HG03460 (cell line): ENCODE results near the gene MAEL.

Source experiments
- ATAC-seq: cut with Tn5 transposase; IDR thresholded peaks from one replicate; pipeline ENCODE4 v1.9.1; 2021; ENCODE audit not compliant: unreplicated experiment

MAEL gene

GRCh38 chr1:166988974-166989515, at the start of gene MAEL:
TSS of gene MAEL (plus strand) at chr1:166989280. CDS start at chr1:166989353, 73 bp downstream.
- no peak for ATAC-seq

DNA sequence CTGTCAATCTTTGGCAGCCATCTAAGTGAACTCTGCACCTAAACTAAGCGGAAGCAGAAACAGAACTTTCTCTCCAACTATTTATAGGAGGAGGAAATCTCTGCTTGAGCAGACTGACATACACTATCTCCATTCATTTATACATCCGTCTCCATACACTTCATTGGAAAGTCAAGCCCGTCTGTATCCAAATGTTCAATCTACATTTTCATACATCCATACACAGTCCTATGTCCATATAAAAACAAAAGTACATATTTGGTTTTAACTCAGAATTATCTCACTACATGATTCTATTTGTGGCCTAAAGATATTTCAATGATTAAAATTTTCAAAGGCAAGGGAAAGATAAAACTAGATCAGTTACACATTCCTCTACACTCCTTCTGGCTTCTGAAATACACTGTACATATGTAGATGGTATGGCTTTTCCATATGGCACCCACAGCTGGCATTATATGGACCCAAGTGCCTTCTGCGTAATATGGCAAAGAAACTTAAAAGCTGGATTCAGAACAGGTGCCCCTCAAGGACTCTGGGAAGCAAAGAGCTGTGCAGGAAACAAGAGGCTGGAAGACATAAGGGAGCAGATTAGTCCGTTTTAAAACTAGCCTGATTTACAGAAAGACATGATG, 49.2 kb upstream of the MAEL start:
- ATAC-seq, result no peak

DNA sequence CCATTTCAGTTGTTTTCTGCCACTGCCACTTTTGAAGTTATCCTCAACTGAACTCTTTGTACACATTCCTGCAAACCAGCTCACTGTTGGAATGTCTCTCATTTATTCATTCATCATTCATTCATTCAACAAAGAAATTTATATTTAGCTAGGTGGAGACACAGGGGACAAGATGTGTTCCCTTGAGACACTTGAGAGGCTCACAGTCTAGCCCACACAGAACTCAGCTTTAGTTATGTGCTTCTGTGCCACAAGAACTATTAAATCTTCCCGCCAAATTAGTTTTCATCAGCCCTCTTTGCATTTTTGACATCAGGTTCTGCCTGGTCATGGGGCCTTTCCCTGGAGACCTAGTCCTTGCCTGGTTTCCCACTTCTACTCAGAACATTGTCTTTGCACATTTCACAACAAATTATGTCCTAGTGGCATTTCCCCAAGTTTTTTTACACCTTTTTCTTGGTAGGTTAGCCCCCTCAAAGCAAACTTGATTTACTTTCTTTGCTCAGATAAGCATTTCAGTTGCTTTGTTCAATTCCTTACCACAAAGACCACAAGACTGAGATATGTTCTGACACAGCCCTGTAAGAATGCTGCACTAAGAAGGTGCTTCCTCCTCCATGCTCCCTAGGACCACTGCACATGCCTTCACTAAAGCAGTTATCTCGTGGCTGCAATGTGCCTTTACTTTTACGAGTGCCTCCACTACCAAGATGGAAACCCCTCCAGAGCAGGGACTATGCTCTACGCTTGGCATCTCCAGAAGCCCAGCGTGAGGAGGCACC, 44.7 kb upstream of the MAEL start:
- no peak for ATAC-seq

DNA sequence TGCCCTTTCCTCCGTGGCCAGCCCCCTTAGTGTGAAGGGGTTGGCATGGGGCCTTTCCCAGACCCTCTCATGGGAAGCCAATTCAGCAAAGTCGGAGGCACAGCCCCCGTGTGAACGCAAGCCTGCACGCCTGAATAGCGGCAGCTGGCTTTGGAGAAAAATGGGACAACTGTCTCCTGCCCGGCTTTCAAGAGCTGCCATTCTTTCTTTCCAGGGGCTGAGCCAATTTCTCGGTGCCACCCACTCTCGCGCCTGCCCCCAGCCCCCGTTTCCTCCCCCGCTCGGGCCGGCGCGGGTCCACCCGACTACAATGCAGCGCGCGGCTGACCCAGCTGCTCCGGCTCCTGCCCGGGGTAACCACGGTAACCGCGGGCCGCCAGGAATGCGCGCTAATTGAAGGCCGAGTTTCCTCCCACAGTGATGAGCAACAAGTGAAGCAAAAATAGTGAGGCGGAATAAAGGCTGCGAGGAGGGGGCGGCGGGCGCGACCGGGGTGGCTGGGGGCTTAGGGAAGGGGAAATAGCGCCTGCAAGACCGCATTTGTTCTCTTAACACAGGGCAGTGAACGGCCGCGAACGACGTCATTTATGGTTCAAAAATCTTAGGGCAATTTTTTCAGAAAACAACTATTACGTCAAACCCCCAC, 41.6 kb upstream of the MAEL start:
- ATAC-seq, result no peak

GRCh38 chr1:166948856-166949350, 40.2 kb upstream of the MAEL start:
- ATAC-seq, result no peak

- ATAC-seq, result no peak
Measured at GRCh38 chr1:166950156-166950555, 38.9 kb upstream of the MAEL start.

DNA sequence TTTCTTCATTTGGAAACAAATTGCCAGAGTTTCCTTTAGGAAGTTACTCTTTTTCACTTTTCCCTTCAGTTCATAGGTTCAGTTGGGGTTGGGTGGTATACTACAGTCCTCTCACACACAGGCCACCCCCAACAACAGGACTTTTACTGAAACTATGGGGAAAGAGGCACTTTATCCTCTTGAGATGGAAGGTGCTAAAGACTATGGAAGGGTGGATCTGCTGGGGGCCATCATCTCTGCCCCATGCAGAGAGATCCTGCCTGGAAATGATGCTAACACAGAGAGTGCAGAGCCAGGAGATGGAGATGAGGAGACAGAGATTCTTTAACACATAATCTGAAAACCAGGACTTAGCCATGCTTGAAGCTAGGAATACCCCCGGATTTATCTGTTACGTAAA, 38.0 kb upstream of the MAEL start:
- no peak for ATAC-seq

DNA sequence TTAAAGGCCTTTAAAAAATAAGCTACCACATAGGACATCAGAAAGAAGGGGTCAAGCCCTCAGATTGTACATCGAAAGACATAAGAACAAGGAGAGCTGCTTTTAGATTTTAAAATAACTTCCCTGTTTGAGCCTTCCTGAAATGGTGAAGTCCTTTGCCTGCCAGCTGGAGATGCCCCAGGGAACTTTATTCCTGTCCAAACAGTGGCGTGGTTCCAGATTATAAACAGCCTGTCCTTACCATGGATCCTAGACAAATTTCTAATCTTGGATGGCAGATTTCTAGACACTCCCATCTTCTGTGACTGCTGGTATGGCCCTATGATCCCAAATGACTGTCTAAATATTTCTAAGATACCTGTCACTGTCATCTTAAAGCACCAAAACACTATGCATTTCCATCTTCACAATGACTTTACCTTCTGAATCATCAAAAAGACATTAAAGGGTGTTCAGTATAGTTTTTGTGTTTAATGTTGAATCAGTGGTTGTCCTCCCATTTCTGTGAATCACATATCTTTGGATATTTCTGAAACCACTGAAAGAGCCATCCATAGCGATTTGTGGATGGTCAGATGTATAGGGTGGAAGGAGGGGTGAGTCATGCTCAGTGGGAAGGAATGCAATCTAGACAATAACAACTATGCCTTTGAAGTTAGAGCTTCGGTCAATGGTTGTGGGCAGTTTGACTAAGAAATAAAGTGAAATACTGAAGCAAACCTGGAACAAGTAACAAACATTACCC, 36.9 kb upstream of the MAEL start:
- ATAC-seq, result no peak

- no peak for ATAC-seq
Measured at GRCh38 chr1:166953491-166953890, 35.6 kb upstream of the MAEL start.

GRCh38 chr1:166956057-166956850, 32.8 kb upstream of the MAEL start:
- no peak for ATAC-seq

- ATAC-seq, result no peak
Measured at GRCh38 chr1:166956872-166957271, 32.2 kb upstream of the MAEL start.

DNA sequence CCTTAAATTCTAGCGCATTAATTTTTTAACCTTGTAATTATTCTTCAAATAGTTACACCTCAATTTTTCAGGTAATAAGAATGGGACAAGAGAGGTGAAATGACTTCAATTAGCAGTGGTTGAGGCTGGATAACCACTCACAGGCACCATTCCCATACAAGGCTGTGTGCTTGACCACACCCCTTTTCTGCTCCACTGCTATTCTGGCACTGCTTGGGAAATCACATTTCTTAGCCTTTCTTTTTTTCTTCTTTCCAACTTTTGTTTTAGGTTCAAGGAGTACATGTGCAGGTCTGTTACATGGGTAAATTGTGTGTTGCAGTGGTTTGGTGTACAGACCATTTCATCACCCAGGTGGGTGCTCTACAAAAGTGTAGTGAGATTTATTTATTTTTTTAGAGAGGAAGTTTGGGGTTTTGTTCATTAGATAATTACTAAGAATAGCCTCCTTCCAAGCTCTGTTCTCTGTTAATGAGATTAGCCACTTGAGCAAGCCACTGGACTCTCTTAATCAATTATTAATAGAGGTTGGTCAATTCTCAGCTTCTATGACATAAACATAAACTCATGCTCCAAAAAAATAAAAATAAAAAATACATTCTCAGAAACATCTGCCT, 28.1 kb upstream of the MAEL start:
- ATAC-seq, result peak; percentile 75

GRCh38 chr1:166969074-166969677, 19.9 kb upstream of the MAEL start:
- peak; percentile 88 for ATAC-seq

GRCh38 chr1:166971252-166971651, 17.8 kb upstream of the MAEL start:
- no peak for ATAC-seq

- ATAC-seq, result no peak
Measured at GRCh38 chr1:166972193-166972592, 16.9 kb upstream of the MAEL start.

GRCh38 chr1:166972826-166973225, 16.3 kb upstream of the MAEL start:
- ATAC-seq, result no peak

DNA sequence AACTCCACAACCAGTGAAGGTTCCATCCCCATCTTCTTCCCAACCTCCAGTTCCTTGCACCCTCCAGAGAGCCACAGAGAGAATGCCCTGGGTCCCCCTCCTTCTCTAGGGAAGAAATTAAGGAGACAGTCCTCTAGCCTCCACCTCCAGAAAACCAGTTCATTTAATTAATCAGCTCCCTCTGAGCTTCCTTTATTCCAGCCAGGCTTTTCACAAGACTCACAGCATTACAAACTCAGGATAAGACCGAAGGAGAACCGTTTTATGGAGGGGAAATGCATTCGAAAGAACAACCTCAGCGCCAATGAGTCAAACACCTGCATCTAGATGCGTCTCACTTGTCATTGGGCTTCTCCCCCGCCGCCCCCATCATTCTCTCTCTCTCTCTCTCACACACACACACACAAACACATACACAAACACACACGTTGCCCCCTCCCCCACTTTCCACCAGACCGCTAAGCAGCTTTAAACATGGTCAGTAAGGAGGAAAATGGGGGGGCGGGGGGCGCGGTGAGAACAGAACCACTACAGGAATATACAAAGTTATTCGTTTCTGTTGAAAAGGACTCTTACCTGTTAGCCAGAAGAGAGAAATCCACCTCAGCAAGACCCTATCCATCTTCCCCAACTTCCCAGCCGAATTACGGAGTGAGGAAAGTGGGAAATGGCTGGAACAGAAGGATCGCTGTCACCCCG, 14.3 kb upstream of the MAEL start:
- ATAC-seq, result no peak

DNA sequence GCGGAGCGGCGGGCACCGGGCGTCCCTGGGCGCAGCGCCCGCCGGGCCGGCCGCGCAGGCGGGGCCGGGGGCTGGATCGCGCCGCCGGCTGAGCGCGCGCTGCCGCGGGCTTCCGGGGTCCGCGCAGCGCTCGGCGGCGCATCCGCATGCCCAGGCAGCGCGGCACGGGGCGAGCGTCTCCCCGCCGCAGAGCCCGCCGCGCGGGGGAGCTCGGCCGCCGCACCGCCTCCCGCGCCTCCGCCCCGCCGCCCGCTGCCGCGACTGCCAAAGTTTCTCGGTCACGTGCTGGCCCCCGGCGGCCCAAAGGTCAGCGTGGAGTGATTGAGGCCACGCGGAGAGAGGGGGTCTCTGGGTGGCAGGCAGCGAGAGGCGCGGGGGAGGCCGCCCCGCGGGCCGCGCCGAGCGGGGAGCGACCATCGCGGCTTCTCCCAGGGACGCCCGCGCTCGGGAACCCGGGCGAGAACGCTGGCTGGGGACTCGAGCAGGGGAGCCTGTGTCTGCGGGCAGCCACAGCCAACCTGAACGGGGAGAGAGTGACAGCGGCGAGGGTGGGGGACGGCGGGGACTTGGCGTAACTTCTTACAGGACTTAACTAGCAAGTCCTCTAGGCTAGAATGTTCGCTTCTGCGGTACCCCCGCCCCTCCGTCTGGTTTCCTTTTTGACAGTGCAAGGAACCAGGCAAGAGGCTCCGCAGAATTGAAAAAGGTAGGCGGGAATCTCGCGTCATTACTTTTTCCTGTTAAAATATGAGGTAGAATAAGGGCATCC, 13.5 kb upstream of the MAEL start, which contains the start of gene ILDR2:
Gene ILDR2, minus strand, starts transcription at position 180 of the 769 bp plus-strand sequence. CDS start 272 bp downstream, outside the sequence.
- ATAC-seq, result peak; percentile 66
